ENCODE data around the gene SPOCK2. TPM values are rescaled to one million over a fixed set of nuclear protein-coding genes. Genes with fewer than 3 reads are reported as not detected.

The SPOCK2 gene
- total and polyA plus RNA-seq, 10 of the 15 experiments (the other 5 are each of a cell fraction or from before 2014, with no cell fraction given): 0.02 to 1.5 (median 0.58) TPM

GRCh38 chr10:72116372-72116771 is 28.0 kb upstream of the SPOCK2 start:
- TF ChIP-seq CBX3 (IDR thresholded peaks at IDR 0.05; ENCODE audit: borderline replicate concordance, low read depth): no peak
- no peak for TF ChIP-seq IRF4 (IDR thresholded peaks at IDR 0.05; ENCODE audit: low read depth, low read length)
- no peak for TF ChIP-seq RUNX3 (IDR thresholded peaks at IDR 0.05; ENCODE audit: low read length)
- TF ChIP-seq POU2F2 (IDR thresholded peaks at IDR 0.05; ENCODE audit: borderline replicate concordance, low read depth, low read length): no peak
- TF ChIP-seq LARP7 (IDR thresholded peaks at IDR 0.05): no peak
- TF ChIP-seq ZNF384 (IDR thresholded peaks at IDR 0.05; ENCODE audit: borderline replicate concordance, low read depth, low read length): no peak
- no peak for TF ChIP-seq PML (IDR thresholded peaks at IDR 0.05; ENCODE audit: low read length)
- no peak for TF ChIP-seq KAT2A (conservative IDR thresholded peaks at IDR 0.05; ENCODE audit: control insufficient read depth, low read depth, low read length)
- TF ChIP-seq NRF1 (conservative IDR thresholded peaks at IDR 0.05; ENCODE audit: low read depth, low read length): no peak
- BruUV-seq (replicated peaks): no TSS peak
- Histone ChIP-seq H3K36me3 (ENCODE audit: control insufficient read depth in 2 of 2, insufficient read depth in 2 of 2, low read length in 1 of 2) (peaks cover 0 to 4% of the 10 kb centered on the region in 2 experiments; a peak in 1 of 4 replicates), H3K79me2 (ENCODE audit: control insufficient read depth, insufficient read depth, low read length) (no peaks in the 10 kb centered on the region), H4K20me1 (ENCODE audit: control insufficient read depth, insufficient read depth) (no peaks in the 10 kb centered on the region), H3K27me3 (replicated peaks in 1 of 2; ENCODE audit: control insufficient read depth in 2 of 2, insufficient read depth in 2 of 2, low read length in 1 of 2) (no peaks in the 10 kb centered on the region), H3K4me2 (ENCODE audit: control insufficient read depth, insufficient read depth) (no peak overlapping the region), H3K9ac (ENCODE audit: control insufficient read depth, insufficient read depth, low read length) (no peak overlapping the region), H3K4me1 (ENCODE audit: control insufficient read depth, insufficient read depth, low read length) (no peaks in the 10 kb centered on the region), H3K9me3 (replicated peaks; ENCODE audit: control insufficient read depth, insufficient read depth, low read length) (peaks cover 7% of the 10 kb centered on the region; the same call in 2 of the 3 replicates), H2AFZ (ENCODE audit: control insufficient read depth, low read depth, low read length) (no peak overlapping the region), H3K4me3 (no peak overlapping the region), H3K27ac (ENCODE audit: control insufficient read depth, insufficient read depth) (no peak overlapping the region)
- ATAC-seq (no peak), DNase-seq (ENCODE audit: low read depth, low spot score) (no peak), FAIRE-seq (no peak)
- intact Hi-C loops (cut with micrococcal nuclease; ENCODE audit: unreplicated experiment): no loop called here
- ChIA-PET SMC1A (ENCODE audit: uncharacterized antibody, unreplicated experiment) (interaction anchor here (1.2 to 3.0 kb wide), 2 partner anchors 17 to 29 kb away, joined by 3 to 9 read pairs; no protein-coding TSS in a partner anchor), RAD21 (ENCODE audit: unreplicated experiment) (interaction anchor here (1.2 kb wide), 1 partner anchor 16 kb away, joined by 3 read pairs; no protein-coding TSS in a partner anchor), POLR2A (interaction anchor here (0.6 to 0.9 kb wide), 2 partner anchors 196 to 213 kb away, joined by 3 to 4 read pairs; no protein-coding TSS in a partner anchor), CTCF (interaction anchor here (0.7 to 3.8 kb wide), 9 partner anchors 10 to 256 kb away, joined by 3 to 16 read pairs (median 3); no protein-coding TSS in a partner anchor)
- in situ Hi-C loops (cut with MboI): no loop called here
- 92% methylated on average over 2 of the region's 2 CpGs for WGBS (ENCODE audit: insufficient coverage, insufficient replicate concordance, low lambda C conversion rate, missing lambda C conversion rate)

Data from GM12878 (cell line).